COR-L47 (cell line): ENCODE data around the gene ZNF385B.
"Not testable (repeated sequence)": the region's sequence is repeated elsewhere in the genome, so short reads cannot be mapped to it uniquely, and the experiment has no call there.

Experiments
- DNase-seq: peaks from one replicate; lab custom pipeline; 2025; lab: John Stamatoyannopoulos, UW

ZNF385B gene

DNA sequence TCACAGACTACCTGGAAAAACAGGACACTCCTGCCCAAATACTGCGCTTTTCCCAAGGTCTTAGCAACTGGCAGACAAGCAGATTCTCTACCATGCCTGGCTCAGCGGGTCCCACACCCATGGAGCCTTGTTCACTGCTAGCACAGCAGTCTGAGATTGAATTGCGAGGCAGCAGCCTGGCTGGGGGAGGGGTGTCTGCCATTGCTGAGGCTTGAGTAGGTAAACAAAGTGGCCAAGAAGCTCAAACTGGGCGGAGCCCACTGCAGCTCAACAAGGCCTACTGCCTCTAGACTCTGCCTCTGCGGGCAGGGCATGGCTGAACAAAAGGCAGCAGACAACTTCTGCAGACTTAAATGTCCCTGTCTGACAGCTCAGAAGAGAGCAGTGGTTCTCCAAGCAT lies 231.6 kb downstream of the ZNF385B start:
- DNase-seq = not testable (repeated sequence)

DNA sequence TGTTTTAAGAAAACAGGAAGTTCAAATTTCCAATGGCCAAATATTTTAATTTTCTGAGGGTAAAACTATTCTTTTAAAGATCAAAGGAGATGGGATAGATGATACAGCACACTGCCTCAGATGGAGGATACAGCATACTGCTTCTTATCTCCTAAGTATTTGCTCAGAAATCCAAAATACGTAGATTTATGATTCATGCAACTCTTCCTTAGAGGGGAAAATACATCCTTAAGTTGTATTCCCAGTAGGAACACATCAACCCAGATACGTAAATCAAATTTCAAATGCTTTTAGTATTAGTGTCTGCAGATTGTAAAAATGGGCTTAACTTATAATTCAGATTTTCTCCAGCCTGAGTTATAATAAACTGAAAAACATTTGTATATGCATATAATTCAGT lies 235.2 kb downstream of the ZNF385B start:
- DNase-seq = no peak

DNA sequence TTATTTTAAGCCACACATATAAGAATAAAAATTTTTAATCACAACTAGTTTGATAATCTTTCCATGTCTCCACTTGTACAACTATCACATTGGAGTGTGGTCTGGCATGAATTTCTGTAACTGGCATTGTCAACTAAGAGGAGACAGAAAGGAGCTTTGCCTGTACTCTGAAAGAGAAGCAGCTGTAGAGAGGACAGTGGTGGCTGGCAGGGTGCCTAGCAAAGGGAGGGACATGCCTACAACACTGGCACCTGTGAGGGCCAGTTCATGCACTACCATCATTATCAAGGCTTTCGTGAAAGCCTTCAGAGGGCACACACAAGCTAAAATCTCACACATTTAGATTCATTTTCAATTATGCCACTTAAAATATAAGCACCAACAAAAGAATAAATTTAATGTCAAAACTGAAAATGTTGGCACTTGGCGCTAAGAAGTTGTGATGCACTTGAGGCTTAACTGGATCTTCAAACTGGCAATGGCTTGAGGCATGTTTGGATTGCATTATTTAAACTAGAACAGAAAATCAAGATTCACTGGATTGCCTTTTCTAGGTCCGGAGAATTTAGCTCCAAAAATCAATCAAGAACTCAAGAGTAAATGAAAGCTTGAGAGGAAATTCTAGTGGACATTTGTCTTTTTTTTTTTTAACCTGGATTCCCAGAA lies 238.6 kb downstream of the ZNF385B start:
- DNase-seq = no peak

DNA sequence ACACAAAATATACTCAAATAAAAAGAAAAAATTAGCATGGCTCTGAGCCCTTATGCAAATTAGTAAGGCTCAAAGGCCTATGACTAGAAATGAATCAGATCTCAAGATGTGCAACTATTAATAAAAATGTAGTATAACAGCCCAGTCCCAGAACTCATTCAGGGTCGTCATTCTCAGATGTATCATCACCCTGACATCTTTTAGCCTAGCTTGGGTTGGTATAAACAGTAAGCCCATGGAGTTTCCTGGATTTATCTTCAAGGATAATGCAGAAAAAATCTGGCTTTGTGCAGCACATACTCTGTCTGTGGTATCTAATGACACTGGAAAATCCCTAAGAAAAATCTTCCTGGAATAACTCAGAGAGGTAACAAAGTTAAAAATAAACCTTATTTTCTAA lies 239.3 kb downstream of the ZNF385B start:
- DNase-seq = no peak

DNA sequence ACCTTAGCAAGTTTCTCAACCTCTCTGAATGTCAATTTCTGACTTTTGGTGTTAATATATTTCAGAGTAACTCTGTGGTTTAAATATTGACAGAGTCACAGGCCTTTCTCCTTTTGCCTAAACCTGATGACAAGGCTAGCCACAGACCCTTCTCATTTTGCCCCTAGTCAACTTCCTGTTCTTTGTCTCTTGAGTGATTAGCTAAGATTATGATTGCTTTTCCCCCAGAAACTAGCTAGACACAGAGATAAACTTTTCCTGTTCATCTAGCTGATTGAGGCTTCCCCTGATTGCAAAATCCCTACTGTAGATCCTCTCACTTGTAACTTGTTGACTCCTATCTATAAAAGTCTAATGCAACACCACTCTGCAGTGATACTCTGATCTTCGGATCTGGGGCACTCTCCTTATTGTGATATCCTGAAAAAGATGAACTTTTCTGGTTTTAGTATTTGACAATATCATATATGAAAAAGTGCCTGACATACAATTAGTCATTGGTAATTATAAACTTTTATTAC lies 241.4 kb downstream of the ZNF385B start:
- no peak for DNase-seq

DNA sequence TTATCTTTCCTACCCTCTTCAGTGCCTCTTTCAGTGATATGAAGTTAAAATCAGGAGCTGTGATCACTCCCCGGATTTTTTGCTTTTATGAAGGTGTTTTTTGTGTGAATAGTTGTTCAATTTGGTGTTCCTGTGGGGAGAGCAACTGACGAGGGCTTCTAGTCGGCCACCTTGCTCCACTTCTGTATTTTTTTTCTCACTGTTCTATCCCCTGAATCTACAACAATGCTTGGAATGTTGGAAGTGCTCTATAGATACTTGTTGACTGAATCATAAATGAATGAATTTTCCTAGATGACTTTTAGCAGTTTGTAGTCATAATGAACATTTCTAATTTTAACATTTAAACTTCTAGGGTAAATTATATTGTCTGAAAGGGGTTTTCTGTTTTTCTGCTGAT lies 247.3 kb downstream of the ZNF385B start:
- no peak for DNase-seq

DNA sequence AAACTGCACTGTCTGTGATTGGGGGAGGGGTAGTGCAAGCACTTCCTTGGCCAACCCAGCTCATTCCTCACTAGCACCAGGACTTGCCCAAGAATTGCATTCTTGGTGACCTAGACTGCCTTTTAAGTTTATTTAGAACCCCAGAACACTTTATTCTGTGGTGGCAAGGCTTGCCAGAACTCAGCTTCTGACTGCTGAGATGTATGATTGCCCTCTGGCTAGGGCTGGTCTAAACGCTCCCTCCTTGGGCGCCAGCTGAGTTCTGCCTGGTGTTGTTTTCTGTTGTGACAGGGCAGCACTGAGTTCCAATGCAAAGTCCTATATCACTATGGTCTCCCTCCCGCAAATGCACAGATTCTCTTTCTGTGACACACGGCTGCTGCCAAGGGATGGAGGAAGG lies 247.7 kb downstream of the ZNF385B start:
- DNase-seq = no peak

DNA sequence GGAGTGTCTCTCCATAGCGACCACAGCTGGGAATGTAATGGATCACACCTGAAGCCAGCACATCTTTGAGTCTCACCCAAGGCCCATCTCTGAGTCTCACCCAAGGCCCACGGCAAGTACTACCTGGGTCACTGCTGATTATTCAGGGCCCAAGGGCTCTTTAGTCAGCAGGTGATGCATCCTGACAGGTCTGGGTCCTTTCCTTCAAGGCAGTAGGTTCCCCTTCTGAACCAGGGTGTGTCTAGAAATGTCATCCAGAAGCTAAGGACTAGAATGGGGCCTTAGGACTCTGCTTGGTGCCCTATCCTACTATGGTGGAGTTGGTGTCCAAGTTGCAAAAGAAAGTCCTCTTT lies 248.1 kb downstream of the ZNF385B start:
- no peak for DNase-seq

DNA sequence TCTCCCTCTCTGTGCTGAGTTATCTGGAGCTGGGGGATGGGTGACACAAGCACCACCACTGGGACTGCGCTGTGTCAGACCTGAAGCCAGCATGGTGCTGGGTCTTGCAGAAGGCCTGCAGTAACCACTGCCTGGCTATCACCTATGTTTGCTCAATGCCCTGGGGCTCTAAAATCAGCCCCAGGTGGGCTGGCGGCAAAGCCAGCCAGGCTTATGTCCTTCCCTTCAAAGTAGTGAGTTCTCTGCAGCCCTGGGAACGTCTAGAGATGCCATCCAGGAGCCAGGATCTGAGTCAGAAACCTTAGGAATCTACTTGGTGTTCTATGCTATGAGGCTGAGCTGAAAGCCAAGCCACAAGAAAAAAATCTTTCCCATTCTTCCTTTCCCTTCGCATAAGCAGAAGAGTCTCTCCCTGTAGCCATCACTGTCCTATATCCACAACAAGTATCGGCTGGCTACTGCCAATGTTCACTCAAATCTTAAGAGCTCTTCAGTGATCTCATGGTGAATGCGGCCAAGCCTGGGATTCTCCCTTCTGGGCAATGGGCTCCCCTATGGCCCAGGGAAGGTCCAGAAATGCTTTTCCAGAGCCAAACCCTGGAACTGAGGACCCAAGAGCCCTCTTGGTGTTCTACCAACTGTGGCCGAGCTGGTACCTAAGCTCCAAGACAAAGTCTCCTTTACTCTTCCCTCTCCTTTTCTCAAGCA lies 248.7 kb downstream of the ZNF385B start:
- peak; percentile 0 for DNase-seq

DNA sequence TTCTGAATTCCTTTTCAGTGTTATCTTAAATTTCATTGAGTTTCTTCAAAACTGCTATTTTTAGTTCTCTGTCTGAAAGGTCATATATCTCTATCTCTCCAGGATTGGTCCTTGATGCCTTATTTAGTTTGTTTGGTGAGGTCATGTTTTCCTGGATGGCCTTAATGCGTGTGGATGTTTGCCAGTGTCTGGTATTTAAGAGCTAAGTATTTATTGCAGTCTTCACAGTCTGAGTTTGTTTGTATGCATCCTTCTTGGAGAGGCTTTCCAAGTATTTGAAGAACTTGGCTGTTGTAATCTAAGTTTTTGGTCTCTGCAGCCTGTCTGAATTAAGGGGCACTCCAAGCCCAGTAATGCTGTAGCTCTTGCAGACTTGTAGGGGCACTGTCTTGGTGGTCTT lies 249.3 kb downstream of the ZNF385B start:
- no peak for DNase-seq

DNA sequence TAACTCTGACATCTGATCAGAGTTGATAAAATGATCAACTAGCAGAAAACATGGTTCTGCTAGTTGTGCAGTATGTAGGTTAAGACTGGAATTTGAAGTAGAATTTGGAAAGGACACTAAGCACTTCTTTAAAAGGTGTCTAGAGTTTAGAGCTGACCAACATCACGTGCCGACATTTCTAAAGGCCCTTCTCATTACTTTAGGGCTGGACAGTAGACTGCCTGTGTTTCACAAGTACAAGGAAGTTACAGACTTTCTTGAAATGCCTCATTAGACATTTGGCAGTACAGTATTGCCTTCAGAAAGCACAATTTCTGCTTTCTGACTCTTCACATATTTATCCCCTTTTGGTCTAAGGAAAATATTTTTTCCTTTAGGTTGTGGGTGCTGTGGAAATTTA lies 255.3 kb downstream of the ZNF385B start:
- no peak for DNase-seq

DNA sequence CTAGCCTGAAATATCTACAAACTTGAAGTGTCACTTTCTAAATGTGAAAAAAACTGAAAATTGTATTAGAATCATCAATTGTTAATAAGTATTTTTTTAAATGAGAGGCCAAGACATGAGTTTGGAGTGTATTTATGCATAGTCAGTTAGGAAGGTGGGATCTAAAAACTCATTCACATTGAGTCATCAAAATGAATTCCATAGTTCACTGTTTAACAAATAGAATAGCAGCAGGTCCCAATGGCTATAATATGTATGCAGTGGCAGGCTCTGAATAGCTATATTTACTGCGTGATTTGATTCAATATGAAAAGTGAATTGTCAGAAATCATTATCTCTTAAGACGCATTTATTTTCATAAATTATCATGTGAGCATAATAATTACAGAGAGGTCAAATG lies 256.1 kb downstream of the ZNF385B start:
- no peak for DNase-seq

DNA sequence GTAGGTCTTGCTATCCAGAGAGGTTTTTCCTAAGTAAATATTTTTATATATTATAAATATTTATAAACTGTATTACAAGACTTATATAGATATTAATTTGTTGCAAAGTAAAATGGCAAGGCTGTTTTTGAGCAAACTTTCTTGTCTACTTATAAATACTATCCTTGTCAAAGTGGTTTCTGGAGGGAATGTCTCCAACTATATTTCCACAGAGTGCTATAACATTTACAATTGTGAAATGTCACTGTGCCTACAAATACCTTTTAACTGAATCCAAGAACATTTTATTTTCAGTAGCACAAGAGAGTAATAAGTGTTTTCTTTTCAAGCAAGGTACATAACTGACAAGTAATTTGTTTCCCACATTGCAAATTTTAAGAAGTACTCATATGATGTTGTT lies 256.8 kb downstream of the ZNF385B start:
- no peak for DNase-seq

DNA sequence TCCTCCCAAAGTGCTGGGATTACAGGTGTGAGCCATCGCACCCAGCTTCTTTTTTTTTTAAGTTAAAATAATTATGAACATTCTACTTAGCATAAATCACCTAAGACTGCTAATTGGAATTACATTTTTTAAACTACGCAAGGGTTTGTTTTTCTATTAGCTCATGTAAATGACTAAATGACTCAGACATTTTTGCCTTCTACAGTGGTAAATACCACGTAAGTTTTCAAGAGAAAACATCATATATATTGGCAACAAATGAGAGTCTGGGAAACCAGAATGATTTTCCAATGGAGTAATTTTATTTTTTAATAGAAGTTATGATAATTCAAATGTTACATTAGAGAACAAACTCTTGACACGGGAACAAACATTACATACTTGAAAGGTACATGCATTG lies 259.0 kb downstream of the ZNF385B start:
- no peak for DNase-seq

DNA sequence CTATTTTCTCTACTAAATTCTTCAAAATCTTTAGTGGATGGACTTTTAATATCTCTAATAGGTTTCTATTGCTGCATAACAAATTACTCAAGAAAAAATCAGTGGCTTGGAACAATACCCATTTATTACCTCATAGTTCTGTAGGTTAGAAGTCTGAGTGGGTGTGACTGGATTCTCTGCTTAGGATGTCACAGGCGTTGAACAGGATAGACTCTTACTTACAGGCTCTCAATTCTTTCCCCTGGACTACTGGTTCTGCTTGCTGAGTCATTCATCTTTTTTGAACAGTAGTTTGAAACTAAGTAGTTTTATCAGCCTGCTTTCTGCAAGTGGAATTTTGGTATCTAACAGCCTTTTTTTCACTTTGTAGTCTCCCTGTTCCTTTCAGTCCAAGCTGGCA lies 265.4 kb downstream of the ZNF385B start:
- no peak for DNase-seq

DNA sequence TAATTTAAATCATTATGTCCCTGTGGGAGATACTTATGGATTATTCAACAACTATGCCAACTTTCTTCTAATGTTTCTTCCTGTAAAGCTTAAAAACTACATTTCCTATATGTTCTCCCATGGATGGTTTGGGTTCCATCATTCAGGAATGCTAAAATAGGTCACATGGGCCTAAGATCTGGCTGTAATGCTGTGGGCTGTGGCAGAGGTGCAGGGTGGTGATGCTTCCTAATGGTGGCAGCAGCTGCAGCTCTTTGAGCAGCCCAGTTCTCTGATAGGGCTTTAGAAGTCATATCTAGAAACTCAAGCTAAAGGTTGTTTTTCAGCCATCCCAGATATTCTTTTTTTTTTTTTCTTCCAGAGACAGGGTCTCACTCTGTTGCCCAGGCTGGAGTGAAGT lies 266.1 kb downstream of the ZNF385B start:
- no peak for DNase-seq

DNA sequence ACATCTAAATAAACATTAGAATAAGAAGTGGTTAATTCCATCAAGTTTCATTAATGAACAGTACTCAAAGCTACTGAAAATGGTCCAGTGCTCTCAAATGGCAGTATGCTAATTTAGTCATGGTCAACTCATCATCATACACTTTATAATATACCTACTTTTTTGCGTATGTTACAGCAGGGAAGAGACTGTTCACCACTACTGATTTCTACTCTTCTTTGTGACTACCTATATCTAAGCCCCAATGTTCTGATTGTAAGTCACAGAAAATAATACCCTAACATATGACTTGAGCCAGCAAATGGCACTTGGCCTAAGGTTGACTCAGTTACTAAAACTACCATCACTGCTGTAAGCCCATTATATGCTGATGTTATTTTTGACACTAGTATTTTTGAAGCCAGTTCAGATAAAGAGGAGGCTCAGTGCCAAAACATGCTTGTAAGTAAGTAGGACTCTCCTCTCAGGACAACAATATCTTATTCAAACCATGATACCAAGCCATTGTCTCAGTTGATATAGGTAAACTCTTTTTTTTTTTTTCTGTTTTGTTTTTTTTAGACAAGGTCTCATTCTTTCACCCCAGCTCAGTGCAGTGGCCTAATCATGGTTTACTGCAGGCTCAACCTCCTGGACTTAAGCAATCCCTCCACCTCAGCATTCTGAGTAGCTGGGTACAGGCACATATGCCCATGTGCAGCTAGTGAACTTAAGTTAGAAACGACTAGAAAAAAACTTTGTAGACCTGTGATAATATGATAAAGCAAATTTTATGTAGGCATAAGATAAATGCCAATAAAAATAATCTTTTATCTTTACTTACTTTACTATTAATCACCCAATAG lies 266.9 kb downstream of the ZNF385B start:
- DNase-seq = no peak

DNA sequence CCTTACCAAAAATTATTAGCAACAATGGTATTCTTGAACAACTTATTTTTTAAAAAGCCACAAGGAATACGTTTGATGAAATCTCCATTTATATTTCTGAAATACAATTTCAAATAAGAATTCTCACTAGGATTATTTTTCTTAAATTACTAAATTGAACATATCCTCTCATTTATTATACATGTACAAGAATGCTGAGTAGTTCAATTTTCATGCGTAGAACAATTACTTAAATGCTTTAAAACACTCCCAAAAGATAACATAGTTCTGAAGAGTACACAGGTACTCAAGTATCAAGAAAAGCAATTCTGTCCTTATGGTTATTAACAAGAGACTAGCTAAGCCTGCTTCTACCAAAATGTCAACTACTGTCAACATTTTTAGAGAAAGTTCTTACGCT lies 268.1 kb downstream of the ZNF385B start:
- DNase-seq = no peak

DNA sequence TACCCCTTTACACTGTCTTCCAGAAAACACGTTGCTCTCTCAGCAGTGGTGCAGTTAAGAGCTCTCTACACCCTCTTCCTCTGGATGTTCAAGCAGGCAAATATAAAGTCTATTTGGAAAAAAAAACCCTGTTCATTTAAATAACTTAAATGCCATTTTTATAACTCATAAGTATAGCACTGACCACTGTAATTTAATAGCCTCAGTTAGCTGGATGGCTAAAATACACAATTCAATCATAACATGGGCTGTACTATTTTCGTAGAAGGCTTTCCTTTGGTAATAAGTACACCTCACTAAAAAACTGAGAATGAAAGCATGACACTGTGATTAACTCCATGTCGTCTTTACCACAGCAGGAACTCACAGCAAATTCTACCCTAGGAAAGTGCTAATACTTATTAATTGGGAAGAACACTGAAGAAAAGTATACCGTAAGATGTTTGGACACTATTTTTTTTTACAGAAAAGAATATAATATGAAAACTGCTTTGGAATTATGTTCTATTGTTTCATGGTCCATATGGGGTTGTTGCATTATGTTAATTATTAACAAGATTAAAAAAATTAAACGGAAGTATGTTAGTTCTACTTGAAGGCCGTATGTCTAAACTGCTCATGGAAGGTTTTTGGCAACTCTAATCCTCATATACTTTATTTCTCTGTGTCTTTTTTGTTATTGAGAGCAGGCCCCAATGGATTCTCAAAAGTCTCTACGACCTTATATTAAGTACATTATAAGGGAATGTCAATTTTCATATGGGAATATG lies 269.1 kb downstream of the ZNF385B start:
- DNase-seq = no peak

DNA sequence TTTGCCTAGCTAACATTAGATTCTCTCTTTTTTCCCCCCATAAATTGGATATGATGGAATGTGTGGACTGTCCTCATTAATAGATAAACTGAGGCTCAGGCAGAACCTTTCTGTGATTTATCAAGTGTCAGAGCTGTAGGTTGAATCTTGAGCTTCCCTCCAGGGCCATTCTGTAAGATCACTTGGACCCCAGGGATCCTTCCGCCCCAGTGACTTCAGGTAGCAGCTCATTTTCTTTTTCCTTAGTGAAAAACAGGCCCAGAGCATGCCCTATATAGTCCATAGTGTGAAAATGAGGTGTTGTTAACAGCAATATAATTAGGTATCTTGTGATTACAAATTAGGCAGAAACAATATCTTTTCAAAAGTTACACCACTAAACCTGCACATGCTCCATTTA lies 269.7 kb downstream of the ZNF385B start:
- no peak for DNase-seq

DNA sequence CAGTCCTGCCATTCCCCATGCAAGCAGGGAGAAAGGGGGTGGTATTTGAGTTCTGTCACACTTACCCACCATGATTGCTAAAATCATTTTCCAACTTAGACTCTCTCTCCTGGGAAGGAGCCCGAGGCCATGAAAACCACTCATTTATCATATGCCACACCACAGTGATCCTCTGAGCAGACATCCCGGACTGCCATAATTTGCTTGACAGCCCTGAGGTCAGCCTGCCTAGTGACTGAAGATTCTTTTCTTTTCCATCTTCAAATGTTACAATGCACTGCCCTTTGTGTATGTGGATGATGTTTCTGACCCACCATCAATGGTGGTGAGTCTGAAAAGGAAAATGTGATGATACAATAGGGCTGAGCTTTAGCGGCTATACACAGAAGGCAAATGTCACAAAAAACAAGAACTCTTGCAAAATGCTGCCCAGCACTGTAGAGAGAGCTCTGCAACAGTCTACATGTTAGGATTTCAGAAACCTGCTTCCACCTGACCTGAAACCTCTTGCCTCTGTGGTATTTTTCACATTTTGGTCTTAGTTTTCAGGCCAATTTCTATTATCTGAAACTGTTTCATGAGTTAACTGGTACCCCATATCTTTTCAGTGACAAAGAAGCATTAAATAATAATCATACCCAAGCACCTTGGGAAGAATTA lies 272.8 kb downstream of the ZNF385B start:
- no peak for DNase-seq

DNA sequence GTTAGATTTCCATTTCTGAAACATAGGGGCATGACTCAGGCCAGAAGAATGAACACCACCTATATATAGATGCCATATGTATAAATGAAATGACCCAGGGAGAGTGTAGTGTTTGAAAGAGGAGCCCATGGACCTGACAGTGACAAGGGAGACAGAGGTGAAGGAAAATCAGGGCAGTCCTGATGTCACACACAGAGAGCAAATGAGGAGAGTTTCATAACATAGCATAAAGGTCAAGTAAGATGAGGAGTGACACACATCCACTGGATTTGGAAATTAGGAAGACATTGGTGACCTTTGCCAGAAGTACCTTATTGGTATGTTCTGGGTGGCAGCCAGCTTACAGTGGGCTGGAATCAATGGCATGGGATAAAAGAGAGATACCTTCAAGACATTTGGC lies 276.7 kb downstream of the ZNF385B start:
- DNase-seq = no peak
